Measurements from ENCODE around the gene TNFRSF8.

TNFRSF8 gene

GRCh38 chr1:12180903-12181302 lies 117.8 kb downstream of the TNFRSF8 start:
- Histone ChIP-seq H3K4me2 (ENCODE audit: low read length) (no peak overlapping the region), H3K79me2 (ENCODE audit: control insufficient read depth, low read length) (no peaks in the 10 kb centered on the region), H3K27me3 (ENCODE audit: control insufficient read depth, low read length) (peaks cover 75% of the 10 kb centered on the region), H3K4me1 (ENCODE audit: control insufficient read depth, low read length) (peaks cover 27% of the 10 kb centered on the region), H3K9me2 (replicated peaks; ENCODE audit: control insufficient read depth, low read length) (no peaks in the 10 kb centered on the region), H3K27ac (ENCODE audit: low read depth, low read length) (no peak overlapping the region), H4K20me1 (ENCODE audit: control insufficient read depth, insufficient read depth, low read depth, low read length) (no peaks in the 10 kb centered on the region), H3F3A (ENCODE audit: control insufficient read depth, insufficient read depth) (no peaks in the 10 kb centered on the region), H3K4me3 (ENCODE audit: low read length) (no peak overlapping the region), H3K36me3 (ENCODE audit: control insufficient read depth, low read length) (no peaks in the 10 kb centered on the region), H3K9me3 (ENCODE audit: control insufficient read depth, insufficient read depth, low read length) (no peaks in the 10 kb centered on the region)
- TF ChIP-seq, protein P1, sequence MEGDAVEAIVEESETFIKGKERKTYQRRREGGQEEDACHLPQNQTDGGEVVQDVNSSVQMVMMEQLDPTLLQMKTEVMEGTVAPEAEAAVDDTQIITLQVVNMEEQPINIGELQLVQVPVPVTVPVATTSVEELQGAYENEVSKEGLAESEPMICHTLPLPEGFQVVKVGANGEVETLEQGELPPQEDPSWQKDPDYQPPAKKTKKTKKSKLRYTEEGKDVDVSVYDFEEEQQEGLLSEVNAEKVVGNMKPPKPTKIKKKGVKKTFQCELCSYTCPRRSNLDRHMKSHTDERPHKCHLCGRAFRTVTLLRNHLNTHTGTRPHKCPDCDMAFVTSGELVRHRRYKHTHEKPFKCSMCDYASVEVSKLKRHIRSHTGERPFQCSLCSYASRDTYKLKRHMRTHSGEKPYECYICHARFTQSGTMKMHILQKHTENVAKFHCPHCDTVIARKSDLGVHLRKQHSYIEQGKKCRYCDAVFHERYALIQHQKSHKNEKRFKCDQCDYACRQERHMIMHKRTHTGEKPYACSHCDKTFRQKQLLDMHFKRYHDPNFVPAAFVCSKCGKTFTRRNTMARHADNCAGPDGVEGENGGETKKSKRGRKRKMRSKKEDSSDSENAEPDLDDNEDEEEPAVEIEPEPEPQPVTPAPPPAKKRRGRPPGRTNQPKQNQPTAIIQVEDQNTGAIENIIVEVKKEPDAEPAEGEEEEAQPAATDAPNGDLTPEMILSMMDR (IDR thresholded peaks at IDR 0.05; ENCODE audit: low read depth, low read length, poor library complexity, severe bottlenecking): no peak
- no peak for TF ChIP-seq EZH2phosphoT487 (IDR thresholded peaks at IDR 0.05; ENCODE audit: borderline replicate concordance, low read length)

- Histone ChIP-seq H3K27ac (ENCODE audit: low read depth, low read length) (no peak overlapping the region), H3K36me3 (ENCODE audit: control insufficient read depth, low read length) (no peaks in the 10 kb centered on the region), H3F3A (ENCODE audit: control insufficient read depth, insufficient read depth) (no peaks in the 10 kb centered on the region), H3K79me2 (ENCODE audit: control insufficient read depth, low read length) (no peaks in the 10 kb centered on the region), H4K20me1 (ENCODE audit: control insufficient read depth, insufficient read depth, low read depth, low read length) (no peaks in the 10 kb centered on the region), H3K4me1 (ENCODE audit: control insufficient read depth, low read length) (peaks cover 27% of the 10 kb centered on the region), H3K4me3 (ENCODE audit: low read length) (no peak overlapping the region), H3K9me2 (replicated peaks; ENCODE audit: control insufficient read depth, low read length) (no peaks in the 10 kb centered on the region), H3K27me3 (ENCODE audit: control insufficient read depth, low read length) (peaks cover 75% of the 10 kb centered on the region), H3K4me2 (ENCODE audit: low read length) (no peak overlapping the region), H3K9me3 (ENCODE audit: control insufficient read depth, insufficient read depth, low read length) (no peaks in the 10 kb centered on the region)
- TF ChIP-seq, protein P1 (IDR thresholded peaks at IDR 0.05; ENCODE audit: low read depth, low read length, poor library complexity, severe bottlenecking): no peak
- no peak for TF ChIP-seq EZH2phosphoT487 (IDR thresholded peaks at IDR 0.05; ENCODE audit: borderline replicate concordance, low read length)
Observed at GRCh38 chr1:12181568-12181967, 118.5 kb downstream of the TNFRSF8 start.

DNA sequence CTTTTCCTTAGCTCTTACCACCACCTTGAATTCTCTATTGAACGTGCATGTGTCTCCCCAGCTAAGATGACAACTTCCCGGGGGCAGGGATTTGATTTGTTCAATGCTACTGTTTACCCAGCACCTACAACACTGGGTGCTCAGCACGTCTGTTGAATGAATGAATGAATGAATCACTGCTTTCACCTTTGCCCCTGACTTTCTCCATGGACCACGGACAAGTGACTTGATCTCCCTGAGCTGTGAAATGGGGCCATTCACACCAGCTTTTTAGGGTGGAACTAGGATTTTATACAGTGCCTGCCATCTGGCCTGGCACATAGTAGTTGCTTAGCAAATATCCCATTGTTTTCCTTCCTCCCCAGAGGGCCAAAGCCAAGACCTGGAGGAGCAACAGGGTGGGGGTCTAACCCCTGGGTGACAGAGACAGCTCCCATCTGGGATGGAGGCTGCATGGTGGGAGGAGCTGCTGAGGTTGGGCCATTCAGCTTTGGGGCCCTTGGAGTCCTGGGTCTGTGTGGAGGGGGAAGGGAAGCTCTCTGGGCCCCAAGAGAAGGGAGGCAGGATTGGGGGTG lies 119.4 kb downstream of the TNFRSF8 start:
- no peaks in the 10 kb centered on the region for H3K36me3 ChIP-seq (ENCODE audit: control insufficient read depth, low read length)
- H3F3A ChIP-seq (ENCODE audit: control insufficient read depth, insufficient read depth): no peaks in the 10 kb centered on the region
- 0 out of 2 replicates have a peak, but pooled peaks cover under 1% of the 10 kb centered on the region for H4K20me1 ChIP-seq (ENCODE audit: control insufficient read depth, insufficient read depth, low read depth, low read length)
- H3K9me3 ChIP-seq (ENCODE audit: control insufficient read depth, insufficient read depth, low read length): no peaks in the 10 kb centered on the region
- TF ChIP-seq, protein P1 (IDR thresholded peaks at IDR 0.05; ENCODE audit: low read depth, low read length, poor library complexity, severe bottlenecking): no peak
- TF ChIP-seq EZH2phosphoT487 (IDR thresholded peaks at IDR 0.05; ENCODE audit: borderline replicate concordance, low read length): no peak
- H3K4me1 ChIP-seq (ENCODE audit: control insufficient read depth, low read length): peaks cover 27% of the 10 kb centered on the region
- no peak overlapping the region for H3K4me3 ChIP-seq (ENCODE audit: low read length)
- peaks cover 79% of the 10 kb centered on the region for H3K27me3 ChIP-seq (ENCODE audit: control insufficient read depth, low read length)
- H3K27ac ChIP-seq (ENCODE audit: low read depth, low read length): no peak overlapping the region
- H3K79me2 ChIP-seq (ENCODE audit: control insufficient read depth, low read length): no peaks in the 10 kb centered on the region
- no peak overlapping the region for H3K4me2 ChIP-seq (ENCODE audit: low read length)
- no peaks in the 10 kb centered on the region for H3K9me2 ChIP-seq (replicated peaks; ENCODE audit: control insufficient read depth, low read length)
